ENCODE measurements around the gene PARD6A. TPM values are rescaled to one million over a fixed set of nuclear protein-coding genes. Genes with fewer than 3 reads are reported as not detected.

The PARD6A gene
- total RNA-seq, 1 experiment from 2014 or later: 5.6 TPM

GRCh38 chr16:67704110-67704509, 43.4 kb downstream of the PARD6A start (continued):
- TF ChIP-seq, protein P1, sequence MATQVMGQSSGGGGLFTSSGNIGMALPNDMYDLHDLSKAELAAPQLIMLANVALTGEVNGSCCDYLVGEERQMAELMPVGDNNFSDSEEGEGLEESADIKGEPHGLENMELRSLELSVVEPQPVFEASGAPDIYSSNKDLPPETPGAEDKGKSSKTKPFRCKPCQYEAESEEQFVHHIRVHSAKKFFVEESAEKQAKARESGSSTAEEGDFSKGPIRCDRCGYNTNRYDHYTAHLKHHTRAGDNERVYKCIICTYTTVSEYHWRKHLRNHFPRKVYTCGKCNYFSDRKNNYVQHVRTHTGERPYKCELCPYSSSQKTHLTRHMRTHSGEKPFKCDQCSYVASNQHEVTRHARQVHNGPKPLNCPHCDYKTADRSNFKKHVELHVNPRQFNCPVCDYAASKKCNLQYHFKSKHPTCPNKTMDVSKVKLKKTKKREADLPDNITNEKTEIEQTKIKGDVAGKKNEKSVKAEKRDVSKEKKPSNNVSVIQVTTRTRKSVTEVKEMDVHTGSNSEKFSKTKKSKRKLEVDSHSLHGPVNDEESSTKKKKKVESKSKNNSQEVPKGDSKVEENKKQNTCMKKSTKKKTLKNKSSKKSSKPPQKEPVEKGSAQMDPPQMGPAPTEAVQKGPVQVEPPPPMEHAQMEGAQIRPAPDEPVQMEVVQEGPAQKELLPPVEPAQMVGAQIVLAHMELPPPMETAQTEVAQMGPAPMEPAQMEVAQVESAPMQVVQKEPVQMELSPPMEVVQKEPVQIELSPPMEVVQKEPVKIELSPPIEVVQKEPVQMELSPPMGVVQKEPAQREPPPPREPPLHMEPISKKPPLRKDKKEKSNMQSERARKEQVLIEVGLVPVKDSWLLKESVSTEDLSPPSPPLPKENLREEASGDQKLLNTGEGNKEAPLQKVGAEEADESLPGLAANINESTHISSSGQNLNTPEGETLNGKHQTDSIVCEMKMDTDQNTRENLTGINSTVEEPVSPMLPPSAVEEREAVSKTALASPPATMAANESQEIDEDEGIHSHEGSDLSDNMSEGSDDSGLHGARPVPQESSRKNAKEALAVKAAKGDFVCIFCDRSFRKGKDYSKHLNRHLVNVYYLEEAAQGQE (IDR thresholded peaks at IDR 0.05; ENCODE audit: low read depth): no peak

DNA sequence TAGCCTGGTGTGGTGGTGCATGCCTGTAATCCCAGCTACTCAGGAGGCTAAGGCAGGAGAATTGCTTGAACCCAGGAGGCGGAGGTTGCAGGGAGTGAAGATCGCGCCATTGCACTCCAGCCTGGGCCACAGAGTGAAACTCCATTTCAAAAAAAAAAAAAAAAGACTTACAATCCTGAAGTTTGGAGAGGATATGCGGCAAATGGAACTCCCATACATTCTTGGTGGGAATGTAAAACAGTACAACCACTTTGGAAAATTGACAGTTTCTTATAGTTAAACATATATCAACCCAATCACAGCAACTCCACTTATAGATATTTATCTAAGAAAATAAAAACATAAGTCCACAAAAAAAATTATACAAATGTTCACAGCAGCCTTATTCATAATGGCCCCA, 46.5 kb downstream of the PARD6A start:
- Histone ChIP-seq H3K27ac (ENCODE audit: low read depth, low read length) (no peak overlapping the region), H2AFZ (ENCODE audit: low read depth, low read length, poor library complexity, severe bottlenecking) (no peak overlapping the region), H3K36me3 (ENCODE audit: control insufficient read depth in 1 of 2, insufficient read depth in 2 of 2, low read length in 2 of 2) (no peaks in the 10 kb centered on the region), H3K79me2 (ENCODE audit: insufficient read depth, low read length) (peaks cover 61% of the 10 kb centered on the region), H3K4me2 (ENCODE audit: low read length) (no peak overlapping the region), H3K9me2 (ENCODE audit: insufficient read depth) (no peaks in the 10 kb centered on the region), H3K9ac (ENCODE audit: low read length) (no peak overlapping the region), H3K27me3 (ENCODE audit: insufficient read depth, low read length) (no peaks in the 10 kb centered on the region), H3K9me3 (ENCODE audit: control insufficient read depth in 1 of 2, insufficient read depth in 1 of 2, low read depth in 1 of 2, low read length in 2 of 2) (no peaks in the 10 kb centered on the region), H3K4me3 (replicated peaks in 1 of 2; ENCODE audit: low read depth in 1 of 2, low read length in 2 of 2) (no peak overlapping the region), H3K4me1 (ENCODE audit: control insufficient read depth in 1 of 2, insufficient read depth in 2 of 2, low read length in 2 of 2) (no peaks in the 10 kb centered on the region), H4K20me1 (ENCODE audit: insufficient read depth) (0 out of 2 replicates have a peak, but pooled peaks cover 3% of the 10 kb centered on the region)
- intact Hi-C loops (cut with micrococcal nuclease): no loop called here
- ATAC-seq (no peak), DNase-seq (ENCODE audit: low read depth, low spot score) (no peak)
- POLR2A ChIA-PET: interaction anchor here (1.0 kb wide), 1 partner anchor 8 kb away, joined by 3 read pairs; no protein-coding TSS in a partner anchor
- TF ChIP-seq, protein P2, sequence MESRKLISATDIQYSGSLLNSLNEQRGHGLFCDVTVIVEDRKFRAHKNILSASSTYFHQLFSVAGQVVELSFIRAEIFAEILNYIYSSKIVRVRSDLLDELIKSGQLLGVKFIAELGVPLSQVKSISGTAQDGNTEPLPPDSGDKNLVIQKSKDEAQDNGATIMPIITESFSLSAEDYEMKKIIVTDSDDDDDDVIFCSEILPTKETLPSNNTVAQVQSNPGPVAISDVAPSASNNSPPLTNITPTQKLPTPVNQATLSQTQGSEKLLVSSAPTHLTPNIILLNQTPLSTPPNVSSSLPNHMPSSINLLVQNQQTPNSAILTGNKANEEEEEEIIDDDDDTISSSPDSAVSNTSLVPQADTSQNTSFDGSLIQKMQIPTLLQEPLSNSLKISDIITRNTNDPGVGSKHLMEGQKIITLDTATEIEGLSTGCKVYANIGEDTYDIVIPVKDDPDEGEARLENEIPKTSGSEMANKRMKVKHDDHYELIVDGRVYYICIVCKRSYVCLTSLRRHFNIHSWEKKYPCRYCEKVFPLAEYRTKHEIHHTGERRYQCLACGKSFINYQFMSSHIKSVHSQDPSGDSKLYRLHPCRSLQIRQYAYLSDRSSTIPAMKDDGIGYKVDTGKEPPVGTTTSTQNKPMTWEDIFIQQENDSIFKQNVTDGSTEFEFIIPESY (IDR thresholded peaks at IDR 0.05; ENCODE audit: extremely low read depth, insufficient replicate concordance, low read length): no peak
- TF ChIP-seq EZH2 (IDR thresholded peaks at IDR 0.05): no peak
- no peak for TF ChIP-seq RAD21 (IDR thresholded peaks at IDR 0.05; ENCODE audit: low read depth)
- TF ChIP-seq ZFX (IDR thresholded peaks at IDR 0.05): no peak
- TF ChIP-seq TCF7L2 (IDR thresholded peaks at IDR 0.05; ENCODE audit: borderline replicate concordance, extremely low read depth, insufficient read depth, insufficient read length): no peak
- TF ChIP-seq SP1 (IDR thresholded peaks at IDR 0.05; ENCODE audit: low read depth): no peak
- TF ChIP-seq, protein P3, sequence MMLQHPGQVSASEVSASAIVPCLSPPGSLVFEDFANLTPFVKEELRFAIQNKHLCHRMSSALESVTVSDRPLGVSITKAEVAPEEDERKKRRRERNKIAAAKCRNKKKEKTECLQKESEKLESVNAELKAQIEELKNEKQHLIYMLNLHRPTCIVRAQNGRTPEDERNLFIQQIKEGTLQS (IDR thresholded peaks at IDR 0.05): no peak
- TF ChIP-seq ELF1 (IDR thresholded peaks at IDR 0.05; ENCODE audit: borderline replicate concordance, low read depth): no peak
- TF ChIP-seq CBX3 (IDR thresholded peaks at IDR 0.05; ENCODE audit: low read depth): no peak
- TF ChIP-seq FOSL1 (IDR thresholded peaks at IDR 0.05; ENCODE audit: low read depth): no peak
- TF ChIP-seq CTCF (IDR thresholded peaks at IDR 0.05 in 2 of 3, conservative IDR thresholded peaks at IDR 0.05 in 1 of 3; ENCODE audit: borderline replicate concordance in 1 of 3, insufficient read depth in 1 of 3, low read depth in 2 of 3, low read length in 2 of 3): no peak
- TF ChIP-seq EGR1 (IDR thresholded peaks at IDR 0.05; ENCODE audit: low read depth): no peak
- TF ChIP-seq POLR2AphosphoS5 (IDR thresholded peaks at IDR 0.05; ENCODE audit: low read depth, low read length): no peak
- RAD21 ChIA-PET (ENCODE audit: low non-redundant PET in 1 of 2, low total read pairs in 2 of 2, uncharacterized antibody in 2 of 2, unreplicated experiment in 2 of 2): no interaction called here
- CTCF ChIA-PET: no interaction called here
- BruUV-seq (replicated peaks): no TSS peak

Data from HCT116 (cell line).